Left ventricle myocardium inferior (tissue), 1 donor: ENCODE measurements around the gene LGALS7B. TPM values are rescaled to one million over a fixed set of nuclear protein-coding genes. Genes with fewer than 3 reads are reported as not detected.
"Not testable (repeated sequence)": the region's sequence is repeated elsewhere in the genome, so short reads cannot be mapped to it uniquely, and the experiment has no call there.

Experiments used
- DNase-seq: peaks from one replicate; pipeline ENCODE4 v3.0.0-alpha.2; 2020
- H3K27ac ChIP-seq: fragments of 200-600 bp; replicated peaks from 2 replicates; pipeline ENCODE4 v1.8.0; 2021
- H3K27me3 ChIP-seq: fragments of 200-600 bp; 2 replicates; pipeline ENCODE4 v1.8.0; 2021; ENCODE audit warnings: low read depth
- H3K36me3 ChIP-seq: fragments of 200-600 bp; 2 replicates; pipeline ENCODE4 v1.8.0; 2021
- H3K4me1 ChIP-seq: fragments of 200-600 bp; 2 replicates; pipeline ENCODE4 v1.8.0; 2021
- H3K4me3 ChIP-seq: fragments of 200-600 bp; 2 replicates; pipeline ENCODE4 v1.8.0; 2021; ENCODE audit warnings: mild to moderate bottlenecking, moderate library complexity
- H3K9me3 ChIP-seq: fragments of 200-600 bp; replicated peaks from 2 replicates; pipeline ENCODE4 v1.8.0; 2021
- CTCF ChIP-seq: fragments of 200-600 bp; IDR thresholded peaks from 2 replicates; pipeline ENCODE4 v1.8.0; 2021; ENCODE audit warnings: antibody characterized with exemption, mild to moderate bottlenecking, borderline replicate concordance
- intact Hi-C: fragments of 100-400 bp; cut with micrococcal nuclease; formaldehyde crosslinking; loops from one replicate; pipeline ENCODE4 v1.11.0; 2022
- total RNA-seq: library from RNA; stranded (reverse); fragmentation: NEBNext Ultra II Directional; extraction: Animal tissue kit (Norgen Biotek cat#: 25700); gene quantifications from one replicate; pipeline ENCODE4 v1.2.1, GENCODE V29; 2021
- donor health status: DM: no; HTN: yes; CAD: no; lungs with severe emphysema.

LGALS7B gene
- total RNA-seq, 1 donor from 2014 or later: not detected

GRCh38 chr19:38792250-38793111 is 3.5 kb downstream of the LGALS7B start:
- peaks cover 21% of the 10 kb centered on the region for H3K4me1 ChIP-seq
- no peaks in the 10 kb centered on the region for H3K27me3 ChIP-seq
- H3K9me3 ChIP-seq: no peaks in the 10 kb centered on the region
- peak overlapping the region; percentile 58 for H3K27ac ChIP-seq
- peak overlapping the region; percentile 61 for H3K4me3 ChIP-seq
- DNase-seq: peak; percentile 60
- intact Hi-C loops: no loop called here
- TF ChIP-seq CTCF: peak; percentile 63
- no peaks in the 10 kb centered on the region for H3K36me3 ChIP-seq

GRCh38 chr19:38793177-38793576 is 4.2 kb downstream of the LGALS7B start:
- intact Hi-C loops: no loop called here
- H3K27ac ChIP-seq: peak overlapping the region; percentile 58
- H3K36me3 ChIP-seq: no peaks in the 10 kb centered on the region
- peaks cover 21% of the 10 kb centered on the region for H3K4me1 ChIP-seq
- no peaks in the 10 kb centered on the region for H3K27me3 ChIP-seq
- no peak for TF ChIP-seq CTCF
- H3K9me3 ChIP-seq: no peaks in the 10 kb centered on the region
- DNase-seq: no peak
- peak overlapping the region; percentile 61 for H3K4me3 ChIP-seq

GRCh38 chr19:38793671-38794070 is 4.7 kb downstream of the LGALS7B start:
- H3K27ac ChIP-seq: no peak overlapping the region
- intact Hi-C loops: no loop called here
- no peak overlapping the region for H3K4me3 ChIP-seq
- no peak for DNase-seq
- H3K9me3 ChIP-seq: no peaks in the 10 kb centered on the region
- H3K4me1 ChIP-seq: peaks cover 21% of the 10 kb centered on the region
- TF ChIP-seq CTCF: no peak
- no peaks in the 10 kb centered on the region for H3K27me3 ChIP-seq
- H3K36me3 ChIP-seq: no peaks in the 10 kb centered on the region

GRCh38 chr19:38795549-38795948 is 6.5 kb downstream of the LGALS7B start:
- H3K4me1 ChIP-seq: peaks cover 21% of the 10 kb centered on the region
- no peak overlapping the region for H3K4me3 ChIP-seq
- no peaks in the 10 kb centered on the region for H3K27me3 ChIP-seq
- TF ChIP-seq CTCF: no peak
- DNase-seq: no peak
- intact Hi-C loops: no loop called here
- no peaks in the 10 kb centered on the region for H3K36me3 ChIP-seq
- H3K27ac ChIP-seq: no peak overlapping the region
- H3K9me3 ChIP-seq: no peaks in the 10 kb centered on the region

- TF ChIP-seq CTCF: no peak
- Histone ChIP-seq H3K27ac (no peak overlapping the region), H3K4me3 (no peak overlapping the region), H3K36me3 (peaks cover 2% of the 10 kb centered on the region), H3K9me3 (no peaks in the 10 kb centered on the region), H3K4me1 (peaks cover 21% of the 10 kb centered on the region), H3K27me3 (no peaks in the 10 kb centered on the region)
- no peak for DNase-seq
- intact Hi-C loops: no loop called here
These were observed 7.2 kb downstream of the LGALS7B start for GRCh38 chr19:38796154-38796553.

- H3K9me3 ChIP-seq, H3K27ac ChIP-seq, H3K4me3 ChIP-seq, H3K27me3 ChIP-seq, DNase-seq, intact Hi-C loops: not testable (repeated sequence)
- Histone ChIP-seq H3K36me3 (peaks cover 11% of the 10 kb centered on the region), H3K4me1 (peaks cover 14% of the 10 kb centered on the region)
These were observed 8.8 kb downstream of the LGALS7B start for GRCh38 chr19:38797781-38798180.
